DMS53 treated with DMSO at 0.1 percent for 48 hours (cell line): ENCODE results near the gene RHOD.
A peak's percentile ranks its signal among the peaks of the same experiment; 100 is the strongest.

ENCODE experiments used
- DNase-seq: peaks from one replicate; lab custom pipeline; 2025; ENCODE audit not compliant: unreplicated experiment; lab: John Stamatoyannopoulos, UW

RHOD gene, protein sequence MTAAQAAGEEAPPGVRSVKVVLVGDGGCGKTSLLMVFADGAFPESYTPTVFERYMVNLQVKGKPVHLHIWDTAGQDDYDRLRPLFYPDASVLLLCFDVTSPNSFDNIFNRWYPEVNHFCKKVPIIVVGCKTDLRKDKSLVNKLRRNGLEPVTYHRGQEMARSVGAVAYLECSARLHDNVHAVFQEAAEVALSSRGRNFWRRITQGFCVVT

DNA sequence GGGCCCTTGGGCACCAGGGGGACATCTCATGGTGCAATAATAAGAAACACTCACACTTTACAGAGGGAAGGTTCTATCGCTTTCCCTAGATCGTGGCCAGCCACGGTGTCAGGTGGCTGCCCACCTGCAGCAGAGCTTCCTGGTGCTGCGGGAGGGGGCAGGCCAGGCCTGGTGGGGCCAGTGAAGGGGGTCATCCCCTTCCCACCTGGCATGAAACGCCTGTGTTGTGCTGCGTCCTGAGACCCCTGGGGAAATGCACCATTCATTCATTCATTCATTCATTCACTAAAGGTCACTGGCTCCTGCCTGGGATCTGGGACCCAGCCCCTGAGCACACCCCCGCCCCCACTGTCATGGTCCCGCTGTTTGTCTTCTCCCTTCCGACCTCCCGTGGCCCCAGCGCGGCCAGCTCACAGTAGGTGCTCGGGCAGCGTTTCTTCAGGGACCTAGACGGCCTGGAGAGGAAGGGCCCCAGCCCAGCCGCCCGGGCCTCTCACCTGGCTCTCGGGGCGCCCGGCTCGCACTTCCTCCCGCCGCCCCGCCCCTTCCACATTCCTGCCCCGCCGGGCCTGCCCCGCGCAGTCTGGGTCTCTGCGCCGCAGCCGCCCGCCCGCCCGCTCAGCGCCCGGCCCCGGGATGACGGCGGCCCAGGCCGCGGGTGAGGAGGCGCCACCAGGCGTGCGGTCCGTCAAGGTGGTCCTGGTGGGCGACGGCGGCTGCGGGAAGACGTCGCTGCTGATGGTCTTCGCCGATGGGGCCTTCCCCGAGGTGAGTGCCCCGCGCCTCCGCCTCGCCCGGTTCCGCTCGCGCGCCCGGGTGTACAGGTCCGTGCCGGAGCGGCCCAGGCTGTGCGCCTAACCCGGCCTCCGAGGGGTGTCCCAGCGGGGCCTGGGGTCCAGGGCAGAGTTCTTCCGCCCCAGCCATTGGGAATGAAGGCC lies at the start of gene RHOD:
Gene RHOD (plus strand): TSS at position 581 of the 938 bp plus-strand sequence. CDS start 56 bp downstream, at position 637.
- DNase-seq, result peak; percentile 40

DNA sequence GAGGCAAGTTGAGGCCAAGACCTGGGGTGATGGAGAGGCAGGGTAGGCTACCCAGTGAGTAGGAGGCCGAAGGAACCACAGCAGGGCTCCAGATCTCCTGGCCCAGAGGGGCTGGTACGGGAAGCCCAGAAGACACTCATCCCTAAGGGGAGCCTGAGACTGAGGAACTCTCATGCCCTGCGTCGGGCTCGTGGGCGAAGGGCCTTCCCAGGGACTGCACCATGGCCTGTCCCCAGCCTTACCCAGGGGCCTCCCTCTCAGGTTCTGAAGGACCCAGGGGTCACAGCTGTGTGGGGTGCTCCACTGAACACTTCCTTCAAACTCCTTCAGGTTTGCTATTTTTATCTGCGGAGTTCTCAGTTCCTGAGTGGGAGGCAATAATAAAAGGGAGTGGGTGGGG lies 49.5 kb upstream of the RHOD start:
- DNase-seq, result no peak

DNA sequence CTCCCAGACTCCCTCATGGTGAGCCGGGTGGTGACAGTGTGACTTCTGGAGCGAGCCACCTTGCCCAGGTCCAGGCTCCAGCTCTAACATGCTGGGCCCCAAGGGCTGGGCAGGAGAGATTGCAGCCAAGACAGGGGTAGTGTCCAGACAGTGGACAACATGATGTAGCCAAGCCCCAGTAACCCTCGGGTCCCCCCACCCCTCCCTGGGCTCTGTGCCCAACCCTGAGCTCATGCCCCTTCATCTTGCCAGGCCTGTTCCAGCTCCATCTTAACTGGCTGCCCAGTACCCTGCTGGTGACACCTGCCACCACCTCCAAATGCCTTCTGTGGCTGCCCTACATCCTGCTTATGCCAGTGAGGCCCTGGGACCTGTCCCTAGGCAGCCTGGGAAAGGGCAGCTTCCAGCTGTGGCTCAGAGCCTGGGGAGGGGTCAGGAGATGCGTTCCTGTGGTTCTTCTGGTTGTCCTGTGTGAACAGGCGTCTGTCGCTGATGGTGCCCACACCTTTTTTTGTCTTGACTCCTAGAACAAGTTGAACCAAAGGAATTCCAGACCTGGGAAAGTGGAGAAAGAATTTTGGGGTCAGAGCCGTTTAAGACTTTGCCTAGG lies 46.2 kb upstream of the RHOD start:
- no peak for DNase-seq

DNA sequence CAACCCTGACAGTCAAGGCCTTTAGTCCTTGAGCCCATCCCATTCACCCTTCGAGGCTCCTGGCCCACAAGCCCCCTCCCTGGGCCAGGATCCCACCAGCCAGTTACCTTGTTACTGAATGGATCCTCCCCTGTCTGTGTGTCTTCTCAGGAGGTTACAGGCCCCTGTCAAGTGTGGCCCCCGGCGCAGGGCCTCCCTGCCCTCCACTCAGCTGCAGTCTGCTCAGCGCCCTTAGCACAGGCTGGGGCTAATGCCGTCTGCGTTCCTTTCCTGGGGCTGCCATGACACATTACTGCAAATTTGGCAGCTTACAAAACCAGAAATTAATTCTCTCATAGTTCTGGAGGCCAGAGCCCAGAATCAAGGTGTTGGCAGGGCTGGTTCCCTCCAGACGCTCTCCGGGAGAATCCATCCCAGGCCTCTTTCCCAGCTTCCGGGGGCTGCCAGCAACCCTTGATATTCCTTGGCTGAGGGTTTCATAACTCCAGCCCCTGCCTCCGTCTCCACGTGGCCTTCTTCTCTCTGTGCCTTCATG lies 43.1 kb upstream of the RHOD start:
- no peak for DNase-seq

DNA sequence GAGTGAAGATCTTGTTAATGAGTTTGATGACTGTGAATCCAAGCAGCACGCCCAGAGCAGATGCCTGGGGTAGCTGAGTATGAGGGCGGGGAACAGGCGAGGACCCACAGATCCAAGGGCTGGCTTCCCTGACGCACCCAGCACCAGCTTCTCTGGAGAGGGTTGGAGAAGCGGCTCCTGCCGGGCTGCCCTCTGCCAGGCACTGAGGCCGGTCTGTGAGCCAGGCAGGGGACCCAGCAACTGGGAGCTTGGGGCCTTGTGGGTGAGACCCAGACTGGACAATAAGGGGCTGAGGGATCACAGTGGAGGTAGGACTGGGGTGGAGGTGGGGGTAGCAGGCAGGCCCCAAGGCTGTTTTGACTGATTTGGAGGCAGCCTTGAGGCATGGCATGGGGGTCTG lies 42.3 kb upstream of the RHOD start:
- no peak for DNase-seq

DNA sequence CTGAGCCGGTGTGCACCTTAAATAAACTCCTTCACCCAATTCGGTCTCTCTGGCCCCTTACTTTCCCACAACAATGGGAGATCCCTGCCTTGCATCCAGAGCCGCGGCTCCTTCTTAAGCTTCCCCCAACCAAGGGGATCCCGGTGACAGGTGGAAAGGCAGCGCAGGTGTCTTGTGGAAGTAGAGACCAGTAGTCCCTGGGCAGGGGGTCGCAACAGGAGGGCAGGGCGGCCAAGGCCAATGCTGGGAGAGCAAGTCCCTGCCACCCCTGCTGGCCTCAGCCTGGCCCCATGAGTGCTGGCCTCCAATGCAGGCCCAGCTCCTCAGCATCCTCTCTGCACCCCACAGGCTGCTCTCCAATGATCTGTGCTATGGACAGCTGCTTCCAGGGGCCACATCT lies 41.6 kb upstream of the RHOD start:
- no peak for DNase-seq

DNA sequence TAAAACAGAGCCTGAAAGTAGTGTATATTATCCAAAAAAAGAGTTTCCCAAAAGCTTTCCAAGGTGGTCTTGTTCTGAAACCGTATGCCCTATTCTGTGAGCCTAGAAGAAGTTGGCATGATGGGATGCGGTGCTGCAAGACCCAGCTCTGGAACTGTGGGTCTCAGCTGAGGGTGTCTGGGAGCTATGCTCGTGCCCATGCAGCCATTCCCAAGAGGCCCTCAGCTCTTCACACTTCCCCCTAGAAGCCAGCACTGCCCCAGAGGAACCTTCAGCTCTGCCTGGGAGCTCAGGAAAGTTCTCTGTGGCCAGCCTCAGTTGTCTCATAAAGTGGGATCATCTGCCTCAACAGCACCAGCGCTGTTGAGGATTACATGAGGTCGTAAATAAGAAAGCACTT lies 40.1 kb upstream of the RHOD start:
- DNase-seq, result no peak

DNA sequence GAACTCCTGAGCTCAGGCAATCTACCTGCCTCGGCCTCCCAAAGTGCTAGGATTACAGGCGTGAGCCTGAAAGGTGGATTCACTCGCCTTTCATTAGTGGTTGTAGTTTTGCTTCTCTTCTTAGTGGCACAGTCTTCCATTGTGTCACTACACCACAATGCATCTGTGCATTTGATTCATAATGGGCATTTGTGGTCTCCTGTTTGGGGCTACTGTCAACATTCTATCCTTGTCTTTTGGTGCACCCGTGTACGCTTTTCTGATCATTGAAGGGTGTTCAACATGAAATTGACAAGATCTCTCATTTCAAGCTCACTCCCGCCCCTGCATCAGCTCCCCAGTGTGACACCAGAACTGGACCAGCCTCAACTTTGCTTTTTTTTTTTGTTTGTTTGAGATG lies 35.7 kb upstream of the RHOD start:
- DNase-seq, result no peak

DNA sequence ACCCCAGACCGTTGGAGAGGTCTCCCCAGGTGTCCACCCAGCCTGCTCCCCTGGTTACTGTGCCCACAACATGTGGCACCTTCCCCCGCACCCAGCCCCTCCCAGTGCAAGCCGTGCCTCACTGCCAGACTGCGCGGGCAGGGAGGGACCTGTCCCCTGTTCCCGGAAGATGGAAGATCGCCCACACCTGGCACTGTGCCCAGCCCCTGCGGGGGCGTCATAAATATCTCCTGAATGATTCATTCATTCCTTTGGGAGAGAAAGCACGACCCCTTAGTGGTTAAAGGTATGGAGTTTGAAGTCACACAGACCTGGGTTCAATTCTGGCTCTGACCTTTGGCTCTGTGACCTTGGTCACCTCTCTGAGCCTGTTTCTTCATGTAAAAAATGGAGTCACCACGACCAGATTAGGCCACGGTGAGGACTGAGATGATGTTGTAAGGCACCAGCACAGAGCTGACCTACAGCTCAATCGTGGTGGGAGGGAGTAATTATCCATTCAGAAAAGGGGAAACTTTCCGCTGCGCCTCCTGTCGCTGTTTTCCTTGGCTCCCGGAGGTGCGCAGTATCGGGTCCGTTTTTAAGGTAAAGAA lies 34.2 kb upstream of the RHOD start:
- DNase-seq, result no peak

DNA sequence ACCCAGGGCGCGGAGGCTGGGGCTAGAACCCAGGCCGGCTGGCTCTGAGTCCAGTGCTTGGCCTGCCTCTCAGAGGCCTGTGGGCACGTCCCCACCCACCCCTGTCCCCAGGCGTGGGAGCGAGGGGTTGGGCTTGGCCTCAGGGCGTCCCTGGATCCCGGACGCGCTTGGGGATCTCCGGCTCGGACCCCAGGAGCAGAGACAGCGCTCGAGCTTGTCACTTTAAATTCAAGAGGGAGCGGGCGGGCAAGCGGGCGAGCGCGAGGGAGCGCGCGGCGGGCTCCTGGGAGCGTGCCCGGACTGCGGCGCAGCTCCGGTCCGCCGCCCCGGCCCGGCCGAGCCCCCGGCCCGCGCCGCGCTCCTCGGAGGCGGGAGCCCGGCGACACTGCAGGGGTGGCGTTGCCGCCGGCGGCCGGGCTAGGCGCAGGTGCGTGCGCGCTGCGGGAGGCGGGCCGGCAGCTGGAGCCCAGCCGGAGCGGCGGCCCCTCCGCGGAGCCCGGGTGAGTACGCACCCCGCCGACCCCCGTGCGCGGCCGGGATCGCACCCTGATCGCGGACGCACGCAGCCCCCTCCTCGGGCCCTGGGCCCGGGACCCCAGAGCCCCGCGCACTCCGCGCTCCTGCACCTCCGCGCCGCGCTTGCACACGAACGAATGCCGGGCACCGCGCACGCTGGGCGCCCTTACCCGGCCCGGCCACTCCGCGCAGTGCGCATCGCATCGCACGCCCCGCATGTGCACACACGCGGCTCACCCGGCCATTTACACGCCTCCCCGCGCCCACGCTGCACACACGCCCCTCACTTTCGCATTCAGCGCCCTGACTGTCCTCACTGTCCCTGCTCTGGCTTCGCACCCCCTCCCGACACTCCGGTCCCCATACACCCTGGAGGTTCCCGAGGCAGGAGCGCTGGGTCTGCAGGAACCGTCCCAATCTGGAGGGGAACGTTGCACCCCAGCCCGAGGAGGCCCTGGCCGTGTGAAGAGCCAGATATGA lies 33.4 kb upstream of the RHOD start, which contains the start of gene SYT12:
Gene SYT12 (plus strand): TSS at position 174 of the 996 bp plus-strand sequence. CDS start 7,011 bp downstream, outside the sequence.
- DNase-seq, result no peak

DNA sequence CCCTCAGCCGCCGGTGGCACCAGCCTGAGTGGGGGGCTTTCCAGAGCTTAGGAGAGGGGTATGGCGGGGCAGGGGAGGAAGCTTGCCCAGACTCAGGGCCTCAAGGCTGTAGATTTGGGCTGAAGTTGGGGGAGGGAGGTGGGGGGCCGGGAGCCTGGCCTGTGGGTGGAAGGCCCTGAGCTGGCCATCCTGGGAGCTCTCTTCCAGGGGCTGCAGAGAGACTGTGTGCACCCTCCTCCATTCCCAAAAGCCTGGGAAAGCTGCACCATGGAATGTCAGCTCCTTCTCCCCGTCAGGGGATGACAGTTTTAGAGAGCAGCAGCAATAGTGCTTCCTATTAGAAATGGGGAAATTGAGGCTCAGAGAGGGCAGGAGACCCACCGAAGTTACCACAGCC lies 32.7 kb upstream of the RHOD start:
- DNase-seq, result no peak

DNA sequence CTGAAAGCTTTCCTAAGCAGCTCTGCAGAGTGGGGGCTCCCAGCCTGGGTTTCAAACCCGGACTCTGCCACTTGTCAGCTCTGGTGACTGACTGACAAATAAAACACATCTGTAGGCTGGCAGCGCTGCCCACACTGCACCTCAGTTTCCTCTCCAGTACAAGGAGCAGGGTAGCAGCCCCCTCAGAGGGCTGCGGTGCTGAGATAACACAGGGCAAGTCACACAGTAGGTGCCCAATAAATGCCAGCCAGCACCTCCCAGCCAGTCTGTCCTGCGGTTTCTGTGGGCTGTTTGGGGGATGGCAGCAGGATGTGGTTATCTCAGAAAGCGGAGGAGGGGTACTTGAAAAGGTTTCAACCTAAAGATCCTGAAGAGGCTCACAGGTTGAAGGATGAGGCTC lies 32.2 kb upstream of the RHOD start:
- DNase-seq, result no peak

DNA sequence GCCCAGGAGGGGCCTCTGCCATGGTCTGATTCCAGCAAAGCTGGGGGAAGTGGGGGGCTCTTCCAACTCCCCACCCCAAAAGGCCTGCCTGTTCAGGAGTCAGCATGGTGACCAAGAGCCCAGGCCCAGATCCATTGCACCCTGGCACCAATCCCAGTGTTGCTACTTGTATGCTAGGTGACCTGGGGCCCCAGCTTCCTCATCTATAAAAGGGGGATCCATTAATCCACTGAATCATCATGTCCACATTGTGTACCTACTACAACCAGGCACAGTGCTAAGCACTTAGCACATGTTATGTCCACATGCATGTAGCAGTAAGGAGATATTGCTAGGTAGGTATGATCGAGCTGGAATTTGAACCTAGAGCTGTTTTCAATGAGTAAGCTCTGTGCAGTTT lies 31.7 kb upstream of the RHOD start:
- DNase-seq, result no peak

DNA sequence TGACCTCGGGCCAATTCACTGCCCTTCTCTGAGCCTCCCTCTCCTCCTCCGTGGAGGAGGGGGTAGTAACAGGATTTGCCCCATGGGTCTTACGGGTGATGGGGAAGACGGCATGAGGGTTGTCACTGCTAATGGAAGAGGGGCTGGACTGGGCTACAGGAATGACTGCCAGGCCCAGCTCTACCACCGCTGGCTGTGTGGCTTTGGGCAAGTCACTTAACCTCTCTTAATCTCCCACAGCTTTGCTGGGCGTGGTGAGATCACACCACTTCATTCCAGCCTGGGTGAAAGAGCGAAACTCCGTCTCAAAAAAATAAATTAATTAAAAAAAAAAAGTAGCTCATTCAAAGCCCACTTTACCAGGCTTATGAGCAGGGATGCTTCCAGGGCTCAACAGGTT lies 30.9 kb upstream of the RHOD start:
- DNase-seq, result no peak

DNA sequence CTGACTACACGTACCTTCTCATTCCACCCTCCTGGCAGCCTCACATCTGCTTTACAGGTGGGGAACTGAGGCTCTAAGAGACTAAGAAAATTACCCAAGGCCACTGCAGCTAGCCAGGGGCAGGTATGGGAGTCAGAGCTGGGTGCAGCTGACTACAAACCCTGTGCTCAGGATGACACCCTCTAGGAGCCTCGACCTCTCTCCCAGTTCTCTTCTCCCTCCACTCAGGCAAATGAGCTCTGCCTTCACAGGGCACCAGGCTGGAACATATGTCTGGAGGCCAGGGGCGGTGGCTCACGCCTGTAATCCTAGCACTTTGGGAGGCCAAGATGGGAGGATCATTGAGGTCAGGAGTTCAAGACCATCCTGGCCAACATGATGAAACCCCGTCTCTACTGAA lies 29.7 kb upstream of the RHOD start:
- no peak for DNase-seq

DNA sequence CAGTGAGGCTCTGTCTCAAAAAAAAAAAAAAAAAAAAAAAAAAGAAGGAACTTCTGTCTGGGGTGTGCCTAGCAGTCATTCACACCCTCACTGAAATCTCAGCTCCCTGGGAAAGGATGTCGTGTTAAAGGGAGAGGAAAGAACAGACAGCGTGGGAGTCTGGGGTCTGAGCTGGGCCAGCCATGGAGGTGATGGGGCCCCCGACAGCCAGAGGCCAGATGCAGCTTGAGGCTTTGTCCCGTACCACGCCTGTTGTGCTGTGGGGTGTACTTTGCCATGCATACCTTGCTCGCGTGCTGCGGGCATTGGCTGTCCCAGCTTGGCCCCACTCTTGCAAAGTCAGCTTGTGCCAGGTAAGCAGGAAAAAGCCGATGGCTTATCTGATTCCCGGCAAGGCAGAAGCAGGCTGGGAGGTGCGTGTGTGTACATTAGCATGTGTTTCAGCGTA lies 29.1 kb upstream of the RHOD start:
- DNase-seq, result no peak

DNA sequence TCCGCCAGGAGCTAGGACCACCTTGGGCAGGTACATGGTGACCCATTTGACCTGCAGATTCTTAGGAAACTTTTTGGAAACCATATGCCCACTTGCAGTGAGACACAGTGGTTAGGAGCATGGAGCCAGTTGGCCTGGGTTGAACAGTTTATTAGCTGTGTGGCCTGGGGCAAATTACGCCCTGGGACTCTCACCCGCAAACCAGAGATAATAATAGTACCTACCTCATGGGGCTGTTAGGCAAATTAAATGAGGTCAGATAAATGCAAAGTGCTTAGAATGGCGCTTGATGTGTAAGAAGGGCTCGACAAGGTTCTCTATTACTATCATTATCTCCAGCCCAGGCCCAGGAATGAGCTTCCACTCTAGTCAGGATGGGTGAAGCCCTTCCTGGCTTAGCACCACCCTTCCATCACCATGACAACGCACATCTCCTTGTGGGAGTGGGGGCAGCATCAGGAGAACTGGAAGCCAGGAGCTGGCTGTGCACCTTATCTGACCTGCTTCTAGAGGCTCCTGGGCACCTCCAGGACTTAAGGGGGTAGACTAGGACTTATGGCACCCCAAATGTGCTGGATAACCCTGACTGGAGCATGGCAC lies 28.6 kb upstream of the RHOD start:
- DNase-seq, result no peak

DNA sequence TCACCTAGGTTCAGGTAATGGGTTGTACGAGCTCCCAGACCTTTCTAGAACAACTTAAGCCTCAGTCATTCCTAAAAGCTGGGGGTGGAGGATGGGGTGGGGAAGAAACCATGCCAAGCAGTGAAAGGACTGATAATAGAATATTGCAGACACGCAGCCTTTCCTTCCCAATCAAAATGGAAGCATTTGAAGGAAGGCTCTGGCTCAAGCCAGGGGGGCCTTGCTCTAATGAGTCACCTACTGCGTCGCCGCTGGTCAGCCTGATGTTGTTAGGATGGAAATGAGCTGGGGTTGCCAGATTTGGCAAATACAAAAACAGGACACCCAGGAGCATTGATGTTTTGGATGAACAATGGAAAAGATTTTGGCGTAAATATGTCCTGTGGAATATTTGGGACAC lies 27.5 kb upstream of the RHOD start:
- DNase-seq, result no peak

DNA sequence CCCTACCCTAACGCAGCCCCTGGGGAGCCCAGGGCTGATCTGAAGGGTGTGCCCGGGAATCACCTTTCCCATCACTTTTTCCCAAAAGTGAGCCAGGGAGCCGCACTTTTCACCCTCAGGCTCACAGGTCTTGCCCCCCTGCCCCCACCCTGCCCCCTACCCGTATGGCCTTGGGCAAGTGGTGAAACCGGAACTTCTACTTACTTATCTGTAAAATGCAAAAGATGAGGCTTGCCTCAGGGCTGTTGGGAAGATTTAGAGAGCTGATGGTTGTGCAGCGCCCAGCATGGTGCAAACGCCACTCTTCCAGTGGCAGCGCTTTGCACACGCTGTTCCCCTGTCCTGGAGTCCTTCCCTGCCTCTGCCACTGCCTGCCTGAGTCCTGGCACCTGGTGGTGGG lies 25.7 kb upstream of the RHOD start:
- DNase-seq, result no peak
